ENCODE results near the gene SLC15A5. TPM values are rescaled to one million over a fixed set of nuclear protein-coding genes. Genes with fewer than 3 reads are reported as not detected.

SLC15A5 gene
- total and polyA plus RNA-seq, 8 donors, result not detected

- H3K4me3 ChIP-seq, result no peak overlapping the region
- no peak for DNase-seq
- no peak for TF ChIP-seq CTCF (IDR thresholded peaks at IDR 0.05)
- 89 to 93% methylated on average over 3 of the region's 3 CpGs for WGBS, 2 donors
- no peaks in the 10 kb centered on the region for H3K36me3 ChIP-seq
- intact Hi-C loops (cut with DNase I), result no loop called here
- FAIRE-seq, result no peak
- no peaks in the 10 kb centered on the region for H3K4me1 ChIP-seq
- H3K27me3 ChIP-seq, result no peaks in the 10 kb centered on the region
- no peaks in the 10 kb centered on the region for H3K9me3 ChIP-seq
- no peak overlapping the region for H3K27ac ChIP-seq
- no peak for ATAC-seq
Observed at GRCh38 chr12:16285586-16285985, 8.1 kb upstream of the SLC15A5 start.

- Histone ChIP-seq H3K27me3 (no peaks in the 10 kb centered on the region), H3K4me3 (no peak overlapping the region), H3K36me3 (no peaks in the 10 kb centered on the region), H3K27ac (no peak overlapping the region), H3K4me1 (no peaks in the 10 kb centered on the region), H3K9me3 (no peaks in the 10 kb centered on the region)
- ATAC-seq (no peak), DNase-seq (no peak), FAIRE-seq (no peak)
- 71 to 72% methylated on average over 2 of the region's 2 CpGs for WGBS, 2 donors
- TF ChIP-seq CTCF (IDR thresholded peaks at IDR 0.05), result no peak
- intact Hi-C loops (cut with DNase I), result no loop called here
Observed at GRCh38 chr12:16282978-16283377, 5.5 kb upstream of the SLC15A5 start.

GRCh38 chr12:16282081-16282480 is 4.6 kb upstream of the SLC15A5 start:
- Histone ChIP-seq H3K4me1 (no peaks in the 10 kb centered on the region), H3K9me3 (no peaks in the 10 kb centered on the region)

GRCh38 chr12:16281157-16281556 is 3.7 kb upstream of the SLC15A5 start:
- intact Hi-C loops (cut with DNase I), result no loop called here
- ATAC-seq (peak in 1 of 4 donors; percentile 61), FAIRE-seq (peak; percentile 23), DNase-seq (no peak)
- Histone ChIP-seq H3K36me3 (no peaks in the 10 kb centered on the region), H3K4me1 (no peaks in the 10 kb centered on the region), H3K4me3 (no peak overlapping the region), H3K27ac (no peak overlapping the region), H3K27me3 (no peaks in the 10 kb centered on the region), H3K9me3 (no peaks in the 10 kb centered on the region)
- 73 to 87% methylated on average over 3 of the region's 3 CpGs for WGBS, 2 donors
- TF ChIP-seq CTCF (IDR thresholded peaks at IDR 0.05), result no peak

More at GRCh38 chr12:16282081-16282480, 4.6 kb upstream of the SLC15A5 start:
- no peak for DNase-seq
- Histone ChIP-seq H3K36me3 (no peaks in the 10 kb centered on the region), H3K4me3 (no peak overlapping the region), H3K27me3 (no peaks in the 10 kb centered on the region), H3K27ac (no peak overlapping the region)
- FAIRE-seq, result no peak
- WGBS, 2 donors, result 75 to 84% methylated on average over 2 of the region's 2 CpGs
- no peak for ATAC-seq
- intact Hi-C loops (cut with DNase I), result no loop called here
- TF ChIP-seq CTCF (IDR thresholded peaks at IDR 0.05), result no peak

- WGBS, 2 donors, result 64 to 68% methylated on average over 3 of the region's 3 CpGs
- no peak overlapping the region for H3K27ac ChIP-seq
- intact Hi-C loops (cut with DNase I), result no loop called here
Observed at GRCh38 chr12:16272222-16272621, 5.3 kb downstream of the SLC15A5 start.

More at GRCh38 chr12:16272222-16272621, 5.3 kb downstream of the SLC15A5 start:
- H3K4me3 ChIP-seq, result no peak overlapping the region
- no peak for TF ChIP-seq CTCF (IDR thresholded peaks at IDR 0.05)
- DNase-seq, result no peak
- no peaks in the 10 kb centered on the region for H3K9me3 ChIP-seq
- H3K4me1 ChIP-seq, result no peaks in the 10 kb centered on the region
- H3K27me3 ChIP-seq, result no peaks in the 10 kb centered on the region
- no peak for FAIRE-seq
- no peaks in the 10 kb centered on the region for H3K36me3 ChIP-seq
- ATAC-seq, result no peak
